ENCODE data around the gene MSI2.

Gene MSI2

DNA sequence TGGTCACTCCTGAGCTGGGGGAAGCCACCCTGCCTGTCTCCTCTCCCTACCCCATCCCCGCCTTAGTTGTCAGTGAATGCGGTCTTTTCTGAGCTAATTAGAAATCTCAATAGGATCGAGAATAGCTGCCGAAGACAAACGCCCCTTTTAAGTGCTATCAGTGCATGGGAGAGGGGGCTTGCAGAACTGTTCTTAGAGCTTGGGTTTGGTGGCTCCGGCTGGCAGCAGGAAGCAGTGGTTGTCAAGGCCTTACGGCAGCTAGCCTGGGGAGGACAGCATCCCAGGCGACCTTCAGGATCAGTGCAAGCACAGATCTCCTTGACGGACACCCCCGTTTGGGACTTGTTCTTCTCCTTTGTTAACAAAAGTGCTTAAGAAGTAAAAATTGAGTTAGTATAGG lies 293.7 kb downstream of the MSI2 start:
- no peak for DNase-seq

DNA sequence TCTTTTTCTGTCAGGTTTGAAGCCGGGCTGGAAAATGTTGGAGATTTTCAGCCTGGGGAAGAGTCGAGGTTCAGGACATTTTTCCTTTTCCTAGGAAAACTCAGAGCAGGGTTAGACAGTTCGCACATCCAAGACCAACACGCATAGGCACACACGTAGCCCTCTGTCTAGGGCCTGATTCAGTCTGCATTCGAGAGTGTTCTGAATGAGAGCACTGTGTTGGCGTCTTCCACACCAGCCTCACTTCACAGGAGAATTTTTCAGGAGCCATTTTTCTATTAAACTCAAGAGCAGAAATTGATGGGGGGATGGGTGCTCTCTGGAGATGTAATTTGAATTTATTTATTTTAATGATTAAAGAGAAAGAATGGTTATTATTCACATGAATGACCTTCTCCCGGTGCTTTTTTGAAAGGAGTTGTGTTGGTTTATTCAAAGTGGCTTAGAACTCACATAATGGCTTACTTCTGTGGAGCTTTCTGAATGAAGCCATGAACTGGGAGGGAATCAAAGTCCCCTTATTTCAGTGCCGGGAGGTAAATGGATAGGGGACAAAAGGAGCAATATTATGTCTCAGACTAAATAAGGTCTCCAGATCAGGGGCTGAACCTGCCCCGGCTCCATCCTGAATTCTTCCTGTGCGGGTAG lies 294.5 kb downstream of the MSI2 start:
- DNase-seq, result no peak

DNA sequence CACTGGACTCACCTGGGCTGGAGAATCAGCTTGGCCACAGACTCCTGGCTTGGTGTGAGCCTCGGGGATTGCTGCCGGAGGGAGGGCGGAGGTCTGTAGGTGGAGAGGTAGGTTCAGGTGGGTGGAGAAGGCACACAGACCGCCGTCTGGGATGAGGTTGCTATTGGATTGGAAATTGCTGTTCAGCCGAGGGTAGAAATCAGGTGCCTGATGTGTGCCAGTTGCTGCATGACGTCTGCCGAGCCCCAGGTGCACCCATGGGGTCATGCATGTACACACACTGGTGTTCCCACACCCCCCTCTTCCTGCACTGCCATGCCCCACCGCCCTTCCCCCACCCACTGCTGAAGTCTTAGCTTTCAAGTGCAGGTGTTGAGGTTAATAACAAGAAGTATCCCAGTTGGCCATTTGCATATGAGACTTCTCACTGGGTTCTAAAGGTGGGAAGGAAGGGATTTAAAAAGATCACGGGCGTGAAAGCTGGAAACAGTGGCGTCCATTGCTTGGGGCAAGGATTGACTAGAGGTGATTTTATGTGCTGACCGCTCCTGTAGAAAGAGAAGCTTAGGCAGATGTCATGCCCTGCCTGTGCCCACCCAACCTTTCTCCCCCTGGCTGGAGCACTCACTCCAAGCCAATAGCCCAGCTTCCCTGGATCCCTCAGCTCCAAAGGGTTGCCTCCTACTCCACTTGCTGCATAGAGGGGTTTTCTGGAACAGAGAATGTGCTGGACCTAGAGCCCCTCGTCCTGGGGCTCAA lies 295.2 kb downstream of the MSI2 start:
- DNase-seq, result peak in 4 of 6 experiments; percentile 2 to 33 (median 24)

DNA sequence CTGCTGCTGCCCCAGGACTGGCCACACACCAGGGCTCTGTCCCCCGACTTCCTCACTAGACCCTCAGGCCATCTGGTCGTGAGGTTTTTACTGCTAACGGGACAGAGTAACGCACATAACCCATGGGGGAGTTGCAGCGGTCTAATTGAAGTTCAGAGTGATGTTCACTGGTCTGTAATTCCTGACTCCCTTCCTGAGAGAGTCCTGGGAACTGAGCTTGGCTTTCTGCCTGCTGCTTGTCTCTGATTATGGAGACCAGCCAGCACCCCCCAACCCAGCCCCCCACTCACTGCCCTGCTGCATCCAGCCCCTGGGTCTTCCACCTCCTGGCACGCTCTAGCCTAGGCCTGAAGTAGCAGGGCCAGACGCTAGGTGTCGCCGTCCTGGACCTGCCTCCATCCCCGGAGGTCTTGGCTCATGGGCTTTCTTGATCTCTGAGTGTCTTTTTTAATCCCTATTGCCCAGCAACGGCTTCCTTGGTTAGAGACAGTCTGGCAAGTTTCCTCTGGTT lies 295.8 kb downstream of the MSI2 start:
- peak in 4 of 6 experiments; percentile 6 to 16 (median 9) for DNase-seq

DNA sequence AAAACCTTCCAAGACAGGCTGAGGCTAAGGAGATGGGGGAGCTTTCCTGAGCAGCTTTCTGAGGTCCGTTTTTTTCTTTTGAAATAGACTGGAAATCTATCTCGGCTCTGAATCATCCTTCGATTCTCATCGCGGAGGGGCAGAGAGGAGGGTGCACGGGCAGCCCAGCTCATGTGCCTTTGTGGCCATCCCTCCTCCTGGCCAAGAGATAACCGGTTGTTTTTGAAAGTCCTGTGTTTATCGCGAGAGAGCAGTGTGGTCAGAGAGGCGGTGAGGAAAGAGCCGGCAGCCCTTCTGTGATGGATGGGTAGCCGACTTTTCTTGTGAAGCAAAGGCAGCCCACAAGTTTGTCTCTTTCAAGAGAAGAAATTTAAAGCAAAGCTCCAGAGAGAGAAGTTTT lies 297.2 kb downstream of the MSI2 start:
- DNase-seq, result no peak

DNA sequence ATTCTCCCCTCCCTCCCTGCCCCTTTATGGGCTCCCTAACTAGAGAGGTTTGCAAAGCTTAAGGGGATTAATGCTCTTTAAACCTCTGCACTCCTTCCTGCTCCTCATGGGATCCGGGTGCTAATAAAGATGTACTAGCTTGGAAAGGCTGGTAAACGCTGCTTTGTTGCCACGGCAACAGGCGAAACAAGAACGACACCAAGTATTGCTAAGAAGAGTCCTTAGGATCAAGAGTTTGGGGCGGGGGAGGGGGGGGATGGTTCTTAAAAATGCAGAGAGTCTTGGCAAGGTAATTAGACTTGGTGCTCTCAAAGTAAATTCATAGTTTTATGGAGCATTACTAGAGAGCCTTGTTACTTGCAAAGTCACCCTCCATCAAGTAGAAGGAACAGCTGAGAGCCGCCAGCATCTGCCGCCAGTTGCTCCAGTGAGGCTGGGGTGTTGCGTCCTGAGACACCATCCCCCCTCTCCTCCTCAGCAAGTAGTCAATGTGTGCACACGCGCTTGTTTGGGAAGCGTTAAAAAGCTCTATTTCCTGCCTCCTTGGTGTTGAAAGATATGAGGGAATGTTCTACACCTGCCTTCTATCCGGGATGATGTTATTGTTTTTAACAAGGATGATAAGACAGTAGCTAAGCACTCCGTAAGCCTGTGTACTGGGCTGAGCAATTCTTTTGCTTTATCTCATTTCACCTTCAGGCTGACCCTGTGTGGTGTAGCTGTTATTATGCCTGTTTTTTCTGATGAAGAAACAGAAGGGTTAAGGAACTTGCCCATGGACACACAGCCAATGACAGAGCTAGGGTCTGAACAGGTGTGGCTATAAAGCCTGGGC lies 297.9 kb downstream of the MSI2 start:
- DNase-seq, result no peak

DNA sequence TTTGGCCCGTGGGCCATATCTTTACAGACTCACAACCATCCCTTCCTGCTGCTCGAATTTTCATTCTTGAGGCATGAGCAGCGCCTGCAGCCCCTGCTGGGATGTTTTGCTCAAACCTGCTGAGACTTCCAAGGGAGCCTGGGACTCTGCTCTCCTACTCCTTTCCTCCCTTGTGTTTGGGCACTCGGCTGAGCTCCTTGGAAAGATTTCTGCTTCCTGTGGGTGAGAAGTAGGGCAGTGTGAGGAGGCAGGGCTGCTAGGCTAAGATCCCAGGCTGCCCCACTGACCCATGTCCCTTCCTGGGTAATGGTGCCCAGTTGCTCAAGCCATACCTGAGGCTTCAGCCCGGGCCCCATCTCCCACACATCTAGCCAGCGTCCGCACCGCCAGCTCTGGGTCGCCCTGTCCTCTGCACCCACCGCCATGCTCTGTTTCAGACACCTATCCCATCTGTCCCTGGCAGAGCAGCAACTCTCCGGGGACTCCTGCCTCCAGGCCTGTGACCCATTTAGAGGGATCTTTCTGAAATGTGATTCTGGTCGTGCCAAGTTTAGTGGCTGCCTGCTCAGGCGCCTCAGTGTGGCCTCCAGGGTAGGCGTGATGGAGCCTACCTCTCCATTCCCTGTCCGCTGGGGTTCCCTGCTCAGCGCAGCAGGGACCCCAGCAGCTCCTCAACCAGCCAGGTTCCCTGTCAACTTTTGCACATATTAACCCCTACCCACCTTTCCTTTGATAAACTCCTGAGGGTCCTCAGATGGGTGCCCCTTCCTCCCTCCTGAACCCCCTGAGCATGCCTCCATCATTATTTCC lies 298.7 kb downstream of the MSI2 start:
- no peak for DNase-seq

DNA sequence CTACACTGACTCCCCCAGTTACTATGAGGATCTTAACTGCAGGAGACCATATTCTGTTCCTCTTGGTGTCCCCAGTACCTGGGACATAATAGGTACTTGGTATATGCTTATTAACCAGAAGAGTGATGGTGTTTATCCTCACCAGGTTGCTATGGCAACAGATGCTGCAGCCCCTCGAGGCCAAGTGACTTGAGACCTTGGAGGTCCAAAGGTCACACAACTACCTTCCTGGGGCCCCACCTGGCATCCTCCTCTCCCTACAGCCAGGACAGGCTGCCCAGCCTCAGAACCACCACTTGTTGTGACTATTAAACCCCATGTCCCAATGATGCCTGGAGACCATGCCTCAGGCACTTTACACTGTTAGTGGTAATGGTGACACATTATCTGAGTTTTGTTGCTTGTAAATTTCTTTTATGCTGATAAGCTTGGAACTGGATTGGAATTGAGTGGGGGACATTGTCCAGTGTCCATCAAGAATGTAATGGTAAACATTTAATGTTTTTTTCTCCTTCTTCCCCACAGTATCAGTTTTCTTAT lies 299.4 kb downstream of the MSI2 start:
- DNase-seq, result no peak

DNA sequence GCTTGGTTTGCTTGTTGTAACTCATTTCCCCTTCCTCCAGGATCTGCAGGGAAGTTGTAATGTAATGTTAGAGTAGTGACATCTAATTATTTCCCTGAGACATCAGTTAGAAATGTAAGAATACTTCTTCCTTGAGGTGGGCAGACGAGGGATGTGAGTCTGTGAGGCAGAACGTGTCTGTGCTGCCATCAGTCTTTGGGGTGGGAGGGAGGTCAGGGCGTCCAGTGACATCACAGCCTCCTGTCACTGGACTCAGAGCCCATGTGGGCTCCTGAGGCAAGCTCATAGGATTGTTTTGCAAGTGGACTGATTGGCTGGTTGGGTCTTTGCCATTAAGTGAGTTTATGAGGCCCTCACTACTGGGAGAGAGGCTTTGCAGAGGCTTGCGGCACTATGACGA lies 300.0 kb downstream of the MSI2 start:
- no peak for DNase-seq

DNA sequence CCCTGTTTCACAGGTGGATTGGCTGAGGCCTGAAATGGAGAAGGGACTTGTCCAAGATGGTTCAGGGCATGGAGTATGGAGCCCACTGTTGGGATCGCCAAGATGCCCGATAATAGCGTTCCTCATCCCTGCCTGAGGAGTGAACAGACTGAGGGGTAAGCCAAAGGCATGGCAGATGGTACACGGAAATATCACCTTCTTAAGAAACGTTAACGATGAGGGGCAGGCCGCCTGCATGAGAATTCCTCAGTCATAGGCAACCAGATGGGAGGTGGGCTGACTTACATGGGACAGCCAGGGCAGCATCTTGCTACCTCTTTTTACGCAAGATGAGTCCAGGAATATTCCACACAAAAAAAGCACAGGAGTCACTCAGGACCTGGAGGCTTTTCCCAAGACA lies 300.7 kb downstream of the MSI2 start:
- DNase-seq, result no peak

DNA sequence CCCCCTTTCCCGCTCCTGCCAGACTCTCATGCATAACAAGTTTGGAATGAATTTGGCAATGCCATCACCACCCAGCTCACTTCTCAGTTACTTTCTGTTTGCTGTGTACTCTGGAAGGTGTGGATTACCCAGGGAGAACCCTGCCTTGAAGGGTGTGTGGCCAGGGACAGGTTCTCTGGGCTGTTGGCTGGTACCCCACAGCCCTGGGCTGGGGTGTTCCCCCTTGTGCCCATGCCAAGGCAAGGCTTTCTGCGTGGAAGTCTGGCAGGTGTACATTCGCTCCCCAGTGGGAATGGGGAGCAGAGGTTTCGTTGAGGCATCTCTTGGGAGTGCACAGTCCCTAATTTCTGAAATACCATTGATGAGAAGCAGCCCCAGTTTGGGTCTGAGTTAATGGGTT lies 301.1 kb downstream of the MSI2 start:
- no peak for DNase-seq

DNA sequence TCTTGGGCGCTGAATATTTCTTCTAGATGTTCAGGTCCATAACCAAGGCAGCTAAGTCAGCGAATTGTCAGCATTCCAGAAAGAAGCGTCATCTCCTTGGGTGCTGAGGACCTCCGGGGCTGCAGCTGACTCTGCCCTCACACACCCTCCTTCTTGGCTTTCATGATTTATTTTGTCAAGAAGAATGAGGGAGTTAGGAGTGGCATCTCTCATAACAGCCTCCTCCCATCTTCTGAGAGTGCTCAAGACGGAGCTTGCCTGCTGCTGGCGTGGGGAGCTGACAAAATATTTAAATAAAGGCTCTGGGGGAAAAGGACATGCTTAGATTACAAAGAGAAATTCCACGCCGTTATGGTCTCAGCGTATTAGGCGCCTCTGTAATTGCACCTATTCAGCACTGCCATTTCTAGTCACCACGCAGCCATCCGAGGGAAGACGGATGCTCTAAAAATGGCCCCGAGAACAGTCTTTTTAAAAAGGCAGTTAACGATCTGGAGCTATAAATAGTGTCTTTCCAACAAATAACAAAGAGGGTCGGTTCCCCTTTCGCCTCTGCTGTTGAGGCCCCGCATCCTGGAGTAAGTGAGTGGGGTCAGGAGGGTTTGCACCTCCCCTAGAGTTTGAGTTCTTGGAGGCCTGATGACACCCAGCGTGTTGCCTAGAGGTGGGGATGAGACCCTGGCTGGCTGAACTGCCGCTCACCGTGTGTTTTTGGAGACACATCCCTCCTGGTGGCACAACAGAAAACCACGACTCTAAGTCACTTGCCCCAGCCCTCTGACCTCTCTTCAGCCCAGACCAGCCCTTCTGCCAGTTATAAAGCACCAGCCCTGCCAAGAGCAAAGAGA lies 301.7 kb downstream of the MSI2 start:
- DNase-seq, result no peak

DNA sequence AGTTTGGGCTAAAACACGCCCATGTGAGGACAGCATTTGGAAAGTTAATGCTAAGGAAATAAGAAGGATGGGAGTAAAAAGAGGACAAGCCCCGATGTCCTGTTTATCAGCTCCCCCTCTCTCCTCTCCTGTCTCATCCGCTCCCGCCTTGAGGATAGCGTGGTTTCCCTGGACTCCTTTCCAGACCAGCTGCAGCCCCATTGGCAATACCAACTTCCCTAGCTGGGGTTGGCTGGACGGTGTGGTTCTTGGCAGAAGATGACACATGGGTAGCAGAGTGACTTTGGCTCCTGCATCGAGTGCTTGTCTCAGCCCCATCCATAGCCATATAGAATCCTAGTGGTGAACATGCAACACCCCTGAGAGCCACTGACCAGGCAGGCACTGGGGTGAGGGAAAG lies 302.9 kb downstream of the MSI2 start:
- no peak for DNase-seq

DNA sequence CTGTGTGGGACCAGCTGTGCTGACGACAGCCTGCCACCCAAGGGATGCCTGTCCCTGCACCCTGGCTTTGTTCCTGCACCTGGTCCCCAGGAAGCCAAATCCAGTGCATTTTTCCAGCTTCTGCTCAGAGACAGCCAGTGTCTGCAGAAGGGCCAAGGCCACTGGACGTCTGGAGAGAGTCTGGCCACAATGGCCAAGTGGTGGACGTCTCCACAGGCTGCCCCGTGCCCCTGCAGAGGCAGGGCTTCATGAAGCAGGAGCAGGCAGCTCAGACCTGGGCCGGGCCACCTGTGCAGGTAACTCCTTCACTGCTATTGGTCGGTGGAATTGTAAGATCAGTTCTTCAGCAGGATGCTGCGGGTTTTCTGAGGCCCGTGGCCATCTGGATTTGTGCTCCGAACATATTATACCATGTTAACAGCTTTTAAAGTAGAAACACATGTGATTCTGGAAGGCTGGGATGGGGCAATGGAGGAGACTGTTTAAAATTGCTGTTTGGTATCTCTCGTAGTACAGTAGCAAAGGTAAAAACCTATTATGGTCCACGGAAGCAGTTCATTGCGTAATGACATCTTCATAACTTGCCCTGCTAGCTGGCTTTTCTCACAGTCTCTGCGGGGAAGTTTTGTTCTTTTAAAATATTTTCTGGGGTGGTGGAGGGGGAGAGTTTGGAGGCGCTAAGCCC lies 303.5 kb downstream of the MSI2 start:
- no peak for DNase-seq

DNA sequence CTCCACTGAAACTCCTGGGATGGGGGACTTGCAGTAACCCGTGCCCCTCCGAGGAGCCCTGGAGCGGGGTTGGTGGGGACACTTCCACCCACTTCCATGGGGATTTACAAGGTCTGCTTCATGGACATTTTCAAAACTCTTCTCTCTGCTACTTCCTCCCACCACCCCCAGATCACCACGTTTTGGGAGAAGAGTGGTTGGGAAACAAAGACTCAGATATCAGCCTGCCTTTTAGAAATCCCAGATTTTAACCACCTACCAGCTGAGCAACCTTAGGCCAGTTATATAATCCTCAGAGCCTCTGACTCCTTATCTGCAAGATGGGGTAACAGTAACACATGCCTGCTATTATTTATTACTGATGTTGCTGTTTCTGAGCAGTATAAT lies 304.0 kb downstream of the MSI2 start:
- no peak for DNase-seq

DNA sequence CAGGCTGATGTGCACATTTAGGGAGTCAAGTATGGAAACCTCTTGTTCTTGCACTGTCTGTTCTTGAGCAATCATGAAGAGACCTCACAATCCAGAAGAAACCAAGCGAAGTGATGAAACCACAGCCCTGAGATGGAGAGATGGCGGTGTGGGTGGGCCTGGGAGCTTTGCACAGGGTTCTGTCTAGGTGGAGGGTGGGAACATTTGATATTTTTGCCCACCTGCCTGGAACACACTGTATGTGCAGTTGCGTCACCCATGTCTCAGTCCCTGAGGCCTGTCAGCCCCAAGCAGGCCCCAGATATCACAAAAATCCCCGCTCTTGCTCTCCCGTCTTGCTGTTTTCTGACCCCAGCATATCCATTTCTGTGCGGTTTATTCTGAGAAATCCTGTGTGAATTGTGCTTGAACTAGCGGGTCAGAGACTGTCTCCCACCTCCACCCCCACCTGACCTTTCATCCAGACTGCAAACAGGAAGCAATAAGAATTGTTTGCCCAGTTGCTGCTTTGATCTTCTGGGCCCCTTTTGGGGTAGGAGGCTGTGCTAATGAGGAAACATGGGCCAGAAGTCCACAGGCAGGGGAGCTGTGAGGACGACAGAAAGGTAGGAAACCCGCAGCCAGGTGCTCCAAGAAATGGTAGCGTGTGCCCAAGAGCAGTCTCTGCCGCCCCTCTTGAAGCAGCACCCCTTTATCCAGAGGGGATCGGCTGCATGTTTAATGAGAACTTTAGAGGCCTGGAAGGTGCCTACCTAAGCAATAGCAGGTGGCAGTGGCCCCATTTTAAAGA lies 304.9 kb downstream of the MSI2 start:
- no peak for DNase-seq

DNA sequence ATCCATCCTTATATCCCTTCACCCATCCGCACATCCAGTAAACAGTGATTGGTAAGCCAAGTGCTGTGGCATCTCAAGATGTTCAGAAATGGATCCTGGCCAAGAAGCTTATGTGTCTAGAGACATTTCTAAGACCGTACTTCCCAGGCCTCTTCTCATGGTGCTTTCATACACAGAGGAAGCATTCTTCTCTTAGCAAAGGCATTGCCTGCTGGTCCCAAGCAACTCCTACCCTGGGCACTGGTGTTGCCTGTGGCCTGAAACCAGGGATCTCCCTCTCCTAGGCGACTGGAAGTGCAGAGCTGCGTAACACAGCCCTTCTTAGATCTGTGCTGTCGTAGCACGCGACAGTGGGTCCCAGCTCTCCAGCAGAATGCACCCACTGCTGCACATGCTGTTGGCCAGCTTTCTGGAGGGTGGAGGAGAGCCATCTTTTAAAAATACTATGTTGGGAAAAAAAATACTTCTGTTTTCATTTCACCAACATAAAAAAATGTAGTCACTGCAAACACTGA lies 305.9 kb downstream of the MSI2 start:
- no peak for DNase-seq

DNA sequence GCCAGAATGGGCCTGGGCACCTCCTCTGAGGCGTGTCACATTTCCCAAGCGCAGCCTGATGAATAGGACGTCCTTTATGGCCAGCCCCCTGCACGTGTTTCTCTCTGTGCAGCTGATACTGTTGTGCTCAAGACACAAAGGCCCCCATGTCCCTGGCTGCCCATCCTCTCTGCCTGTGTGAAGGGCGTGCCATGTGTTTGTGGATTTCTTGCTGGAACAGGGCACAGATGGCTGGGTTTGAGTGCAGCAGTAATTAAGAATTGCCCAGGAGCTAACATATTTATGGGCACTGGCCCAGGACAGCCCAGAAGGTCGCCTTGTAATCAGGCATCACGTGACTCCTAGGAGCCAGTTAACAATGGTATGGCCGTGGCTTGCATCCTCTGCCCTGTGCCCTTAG lies 307.6 kb downstream of the MSI2 start:
- DNase-seq, result no peak

DNA sequence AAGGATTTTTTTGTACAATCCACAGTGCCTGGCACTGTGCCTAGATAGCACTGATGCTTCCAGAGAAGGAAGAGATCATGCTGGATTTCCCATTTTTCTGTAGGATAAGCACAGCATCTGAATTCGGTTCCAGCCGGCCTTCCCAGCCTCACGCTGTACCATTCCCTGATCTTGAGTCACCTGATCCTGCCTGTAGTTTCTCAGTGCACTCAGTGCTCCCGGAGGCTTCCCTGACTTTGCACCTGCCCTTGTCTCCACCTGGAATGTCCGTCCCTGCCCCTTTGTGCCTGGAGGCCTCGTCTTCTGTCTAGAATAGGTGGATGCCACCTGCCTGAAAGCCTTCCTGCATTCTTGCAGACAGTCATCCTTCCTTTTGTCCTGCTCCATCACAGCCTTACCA lies 308.9 kb downstream of the MSI2 start:
- no peak for DNase-seq

DNA sequence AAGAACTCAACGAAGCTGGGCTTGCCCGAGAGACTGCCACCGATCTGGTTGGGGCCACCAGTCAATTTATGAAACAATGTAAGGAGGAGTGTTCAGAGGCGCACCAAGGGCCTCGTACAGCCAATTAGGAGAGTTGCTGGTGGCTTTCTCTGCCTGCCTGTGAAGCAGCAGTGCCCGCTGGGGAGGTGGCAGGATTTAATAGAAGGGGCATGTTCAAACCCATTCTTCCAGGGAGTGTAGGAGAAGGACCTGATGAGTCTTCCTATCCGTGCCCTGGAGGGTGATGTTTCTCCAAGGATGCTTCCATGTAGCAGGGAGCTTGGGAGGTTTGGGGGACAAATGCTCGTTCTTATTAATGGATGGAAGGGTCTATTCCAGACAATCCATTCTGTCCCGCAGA lies 310.4 kb downstream of the MSI2 start:
- no peak for DNase-seq

Data from stimulated activated naive CD4-positive, alpha-beta T cell (primary cell).